ENCODE data around the gene MAP4K4.

MAP4K4 gene

GRCh38 chr2:101841679-101842327, 144.3 kb downstream of the MAP4K4 start:
- in situ Hi-C loops (cut with HindIII; ENCODE audit: low pct_ligation_motif_present, low pct_unique_long_range_greater_than_20kb, low sequenced_read_pairs), result no loop called here
- no peak for DNase-seq

GRCh38 chr2:101842471-101842870, 145.0 kb downstream of the MAP4K4 start:
- in situ Hi-C loops (cut with HindIII; ENCODE audit: low pct_ligation_motif_present, low pct_unique_long_range_greater_than_20kb, low sequenced_read_pairs), result no loop called here
- DNase-seq, result no peak

GRCh38 chr2:101843048-101843447, 145.5 kb downstream of the MAP4K4 start:
- in situ Hi-C loops (cut with HindIII; ENCODE audit: low pct_ligation_motif_present, low pct_unique_long_range_greater_than_20kb, low sequenced_read_pairs), result no loop called here
- DNase-seq, result no peak

- no peak for DNase-seq
- in situ Hi-C loops (cut with HindIII; ENCODE audit: low pct_ligation_motif_present, low pct_unique_long_range_greater_than_20kb, low sequenced_read_pairs), result no loop called here
Observed at GRCh38 chr2:101843471-101843870, 146.0 kb downstream of the MAP4K4 start.

- in situ Hi-C loops (cut with HindIII; ENCODE audit: low pct_ligation_motif_present, low pct_unique_long_range_greater_than_20kb, low sequenced_read_pairs), result no loop called here
- DNase-seq, result no peak
Observed at GRCh38 chr2:101844055-101844635, 146.6 kb downstream of the MAP4K4 start.

GRCh38 chr2:101846973-101847372, 149.5 kb downstream of the MAP4K4 start:
- no peak for DNase-seq
- in situ Hi-C loops (cut with HindIII; ENCODE audit: low pct_ligation_motif_present, low pct_unique_long_range_greater_than_20kb, low sequenced_read_pairs), result no loop called here

GRCh38 chr2:101847661-101848339, 150.3 kb downstream of the MAP4K4 start:
- in situ Hi-C loops (cut with HindIII; ENCODE audit: low pct_ligation_motif_present, low pct_unique_long_range_greater_than_20kb, low sequenced_read_pairs), result no loop called here
- no peak for DNase-seq

GRCh38 chr2:101848769-101849410, 151.4 kb downstream of the MAP4K4 start:
- DNase-seq, result no peak
- in situ Hi-C loops (cut with HindIII; ENCODE audit: low pct_ligation_motif_present, low pct_unique_long_range_greater_than_20kb, low sequenced_read_pairs), result no loop called here

- in situ Hi-C loops (cut with HindIII; ENCODE audit: low pct_ligation_motif_present, low pct_unique_long_range_greater_than_20kb, low sequenced_read_pairs), result no loop called here
- DNase-seq, result no peak
Observed at GRCh38 chr2:101850450-101850849, 152.9 kb downstream of the MAP4K4 start.

- in situ Hi-C loops (cut with HindIII; ENCODE audit: low pct_ligation_motif_present, low pct_unique_long_range_greater_than_20kb, low sequenced_read_pairs), result no loop called here
Observed at GRCh38 chr2:101850991-101851390, 153.5 kb downstream of the MAP4K4 start.

GRCh38 chr2:101852824-101853223, 155.3 kb downstream of the MAP4K4 start:
- in situ Hi-C loops (cut with HindIII; ENCODE audit: low pct_ligation_motif_present, low pct_unique_long_range_greater_than_20kb, low sequenced_read_pairs), result no loop called here

More at GRCh38 chr2:101850991-101851390, 153.5 kb downstream of the MAP4K4 start:
- DNase-seq, result no peak

GRCh38 chr2:101854877-101855276, 157.4 kb downstream of the MAP4K4 start:
- no peak for DNase-seq
- in situ Hi-C loops (cut with HindIII; ENCODE audit: low pct_ligation_motif_present, low pct_unique_long_range_greater_than_20kb, low sequenced_read_pairs), result no loop called here

More at GRCh38 chr2:101852824-101853223, 155.3 kb downstream of the MAP4K4 start:
- no peak for DNase-seq

GRCh38 chr2:101855776-101856175, 158.3 kb downstream of the MAP4K4 start:
- no peak for DNase-seq
- in situ Hi-C loops (cut with HindIII; ENCODE audit: low pct_ligation_motif_present, low pct_unique_long_range_greater_than_20kb, low sequenced_read_pairs), result no loop called here

- no peak for DNase-seq
- in situ Hi-C loops (cut with HindIII; ENCODE audit: low pct_ligation_motif_present, low pct_unique_long_range_greater_than_20kb, low sequenced_read_pairs), result no loop called here
Observed at GRCh38 chr2:101858246-101858645, 160.7 kb downstream of the MAP4K4 start.

- no peak for DNase-seq
- in situ Hi-C loops (cut with HindIII; ENCODE audit: low pct_ligation_motif_present, low pct_unique_long_range_greater_than_20kb, low sequenced_read_pairs), result no loop called here
Observed at GRCh38 chr2:101858910-101859309, 161.4 kb downstream of the MAP4K4 start.

GRCh38 chr2:101859604-101860003, 162.1 kb downstream of the MAP4K4 start:
- in situ Hi-C loops (cut with HindIII; ENCODE audit: low pct_ligation_motif_present, low pct_unique_long_range_greater_than_20kb, low sequenced_read_pairs), result no loop called here
- no peak for DNase-seq

- no peak for DNase-seq
- in situ Hi-C loops (cut with HindIII; ENCODE audit: low pct_ligation_motif_present, low pct_unique_long_range_greater_than_20kb, low sequenced_read_pairs), result no loop called here
Observed at GRCh38 chr2:101860157-101860556, 162.7 kb downstream of the MAP4K4 start.

- DNase-seq, result no peak
- in situ Hi-C loops (cut with HindIII; ENCODE audit: low pct_ligation_motif_present, low pct_unique_long_range_greater_than_20kb, low sequenced_read_pairs), result no loop called here
Observed at GRCh38 chr2:101860782-101861181, 163.3 kb downstream of the MAP4K4 start.

- in situ Hi-C loops (cut with HindIII; ENCODE audit: low pct_ligation_motif_present, low pct_unique_long_range_greater_than_20kb, low sequenced_read_pairs), result no loop called here
- DNase-seq, result no peak
Observed at GRCh38 chr2:101861382-101861781, 163.9 kb downstream of the MAP4K4 start.

Measured in ACHN (cell line).